HG03571 (cell line): ENCODE results near the gene TTC9B.

ENCODE experiments used
- ATAC-seq: cut with Tn5 transposase; IDR thresholded peaks from one replicate; pipeline ENCODE4 v1.9.1; 2021; ENCODE audit not compliant: unreplicated experiment

The TTC9B gene

GRCh38 chr19:40216013-40216776 lies 2.0 kb downstream of the TTC9B start:
- no peak for ATAC-seq

- no peak for ATAC-seq
Measured at GRCh38 chr19:40214936-40215335, 3.2 kb downstream of the TTC9B start.

- no peak for ATAC-seq
Measured at GRCh38 chr19:40213882-40214570, 4.2 kb downstream of the TTC9B start.

- no peak for ATAC-seq
Measured at GRCh38 chr19:40213251-40213829, 4.8 kb downstream of the TTC9B start.

GRCh38 chr19:40210889-40211288 lies 7.3 kb downstream of the TTC9B start:
- no peak for ATAC-seq

GRCh38 chr19:40208602-40209001 lies 9.6 kb downstream of the TTC9B start:
- ATAC-seq: no peak

GRCh38 chr19:40205760-40206159 lies 12.4 kb downstream of the TTC9B start:
- ATAC-seq: no peak

GRCh38 chr19:40204381-40204780 lies 13.8 kb downstream of the TTC9B start:
- no peak for ATAC-seq

GRCh38 chr19:40200341-40201099 lies 17.7 kb downstream of the TTC9B start:
- no peak for ATAC-seq

GRCh38 chr19:40198272-40198990 lies 19.8 kb downstream of the TTC9B start:
- ATAC-seq: no peak

GRCh38 chr19:40193587-40193849 lies 24.7 kb downstream of the TTC9B start:
- no peak for ATAC-seq

GRCh38 chr19:40192758-40193586 lies 25.2 kb downstream of the TTC9B start:
- no peak for ATAC-seq

GRCh38 chr19:40191836-40192646 lies 26.1 kb downstream of the TTC9B start:
- peak; percentile 11 for ATAC-seq

- peak; percentile 70 for ATAC-seq
Measured at GRCh38 chr19:40190891-40191835, 27.0 kb downstream of the TTC9B start, which contains the start of gene MAP3K10. MAP3K10 (plus strand) TSS chr19:40191426; CDS start chr19:40192032, 606 bp downstream.

- no peak for ATAC-seq
Measured at GRCh38 chr19:40184273-40184672, 33.9 kb downstream of the TTC9B start.

GRCh38 chr19:40178756-40179155 lies 39.4 kb downstream of the TTC9B start:
- no peak for ATAC-seq

GRCh38 chr19:40177286-40178070 lies 40.7 kb downstream of the TTC9B start:
- ATAC-seq: no peak
